IMR-90 (cell line): Measurements from ENCODE around the gene CREG2. TPM values are rescaled to one million over a fixed set of nuclear protein-coding genes. Genes with fewer than 3 reads are reported as not detected.

Experiments
- ATAC-seq: fragments of 200-7000 bp; cut with Tn5 transposase; 2 replicates; pipeline ENCODE4 v1.9.1; 2020; ENCODE audit warnings: low read depth, mild to moderate bottlenecking, moderate library complexity
- BruUV-seq: library from RNA; stranded (reverse); fragments of 400-500 nt; replicated peaks from 2 replicates; lab custom pipeline; 2021; lab: Mats Ljungman, UMichigan
- CTCF ChIA-PET: fragments of 300-600 bp; formaldehyde crosslinking; extraction: SDS; loops from one replicate; lab custom pipeline; 2021; ENCODE audit warnings: antibody characterized with exemption; lab: Yijun Ruan, JAX
- POLR2A ChIA-PET: fragments of 300-600 bp; sonication (Branson Sonifier 250); formaldehyde crosslinking; loops from one replicate; lab custom pipeline; 2022; ENCODE audit warnings: antibody characterized with exemption; ENCODE audit not compliant: unreplicated experiment; lab: Charles Lee
- DNase-seq: peaks from one replicate; pipeline ENCODE4 v3.0.0; 2013
- H2AFZ ChIP-seq: replicated peaks from 2 replicates; pipeline ENCODE3; 2013; ENCODE audit warnings: low read length, mild to moderate bottlenecking; ENCODE audit not compliant: poor library complexity
- H2AK5ac ChIP-seq: 2 replicates; pipeline ENCODE4 v1.6.1; 2013; ENCODE audit warnings: low read depth, low read length, inconsistent platforms
- H2AK9ac ChIP-seq: replicated peaks from 2 replicates; pipeline ENCODE3; 2013; ENCODE audit warnings: mild to moderate bottlenecking, low read depth, low read length, moderate library complexity; ENCODE audit not compliant: poor library complexity
- H2BK120ac ChIP-seq: 2 replicates; pipeline ENCODE4 v1.6.1; 2013; ENCODE audit warnings: low read depth, low read length, inconsistent platforms
- H2BK15ac ChIP-seq: 3 replicates; pipeline ENCODE4 v1.6.1; 2013; ENCODE audit warnings: low read depth, low read length, inconsistent platforms
- H2BK20ac ChIP-seq: 2 replicates; pipeline ENCODE4 v1.6.1; 2013; ENCODE audit warnings: low read depth, mild to moderate bottlenecking, inconsistent platforms, low read length, moderate library complexity
- H2BK5ac ChIP-seq: 2 replicates; pipeline ENCODE4 v1.6.1; 2013; ENCODE audit warnings: mild to moderate bottlenecking, low read depth, low read length, inconsistent platforms; ENCODE audit not compliant: poor library complexity, severe bottlenecking
- H3K14ac ChIP-seq: replicated peaks from 2 replicates; pipeline ENCODE4 v1.6.1; 2013; ENCODE audit warnings: low read depth, low read length, inconsistent platforms
- H3K18ac ChIP-seq: 2 replicates; pipeline ENCODE4 v1.6.1; 2013; ENCODE audit warnings: low read depth, low read length, control low read depth
- H3K23ac ChIP-seq: 2 replicates; pipeline ENCODE4 v1.6.1; 2013; ENCODE audit warnings: low read depth, low read length, inconsistent platforms
- H3K27ac ChIP-seq: 2 replicates; pipeline ENCODE4 v1.5.1; 2013; ENCODE audit warnings: mild to moderate bottlenecking, control low read depth, low read length; ENCODE audit not compliant: insufficient read depth
- H3K27me3 ChIP-seq: 2 replicates; pipeline ENCODE4 v1.6.1; 2013; ENCODE audit warnings: low read length; ENCODE audit not compliant: control insufficient read depth, insufficient read depth
- H3K36me3 ChIP-seq: 2 replicates; pipeline ENCODE4 v1.6.1; 2013; ENCODE audit warnings: low read length, mixed read lengths; ENCODE audit not compliant: control insufficient read depth, insufficient read depth
- H3K4ac ChIP-seq: 2 replicates; pipeline ENCODE4 v1.6.1; 2013; ENCODE audit warnings: low read depth, low read length, inconsistent platforms
- H3K4me1 ChIP-seq: 2 replicates; pipeline ENCODE4 v1.6.1; 2013; ENCODE audit warnings: low read length, mixed read lengths; ENCODE audit not compliant: control insufficient read depth, insufficient read depth
- H3K4me2 ChIP-seq: 2 replicates; pipeline ENCODE4 v1.6.1; 2013; ENCODE audit warnings: low read depth, mild to moderate bottlenecking, control low read depth, low read length, moderate library complexity
- H3K4me3 ChIP-seq: 2 replicates; pipeline ENCODE4 v1.5.1; 2013; ENCODE audit warnings: low read depth, mild to moderate bottlenecking, control low read depth, low read length, moderate library complexity; ENCODE audit not compliant: insufficient read depth
- H3K56ac ChIP-seq: 2 replicates; pipeline ENCODE4 v1.6.1; 2013; ENCODE audit warnings: low read length, inconsistent platforms; ENCODE audit not compliant: insufficient read depth; ENCODE audit errors: extremely low read depth
- H3K79me1 ChIP-seq, 2 experiments: 2 replicates each; pipeline ENCODE4 v1.6.1; 2013; ENCODE audit warnings: low read length in 2 of 2, inconsistent platforms in 1 of 2, low read depth in 1 of 2
- H3K9ac ChIP-seq: 2 replicates; pipeline ENCODE4 v1.6.1; 2013; ENCODE audit warnings: low read depth, low read length, control low read depth
- H3K9me1 ChIP-seq: 2 replicates; pipeline ENCODE4 v1.6.1; 2013; ENCODE audit warnings: low read length, inconsistent platforms; ENCODE audit not compliant: insufficient read depth
- H3K9me3 ChIP-seq: 2 replicates; pipeline ENCODE4 v1.6.1; 2013; ENCODE audit warnings: low read length; ENCODE audit not compliant: control insufficient read depth, insufficient read depth
- H4K20me1 ChIP-seq: 2 replicates; pipeline ENCODE4 v1.6.1; 2013; ENCODE audit warnings: low read length, inconsistent platforms; ENCODE audit not compliant: insufficient read depth
- H4K5ac ChIP-seq: 2 replicates; pipeline ENCODE4 v1.6.1; 2013; ENCODE audit warnings: mild to moderate bottlenecking, low read depth, low read length, control low read depth
- H4K8ac ChIP-seq, 2 experiments: 2 replicates each; pipeline ENCODE4 v1.6.1; 2013; ENCODE audit warnings: low read depth in 2 of 2, low read length in 2 of 2, control low read depth in 1 of 2, inconsistent platforms in 1 of 2
- H4K91ac ChIP-seq: 2 replicates; pipeline ENCODE4 v1.6.1; 2013; ENCODE audit warnings: low read depth, low read length, inconsistent platforms; ENCODE audit not compliant: insufficient read depth
- FOS ChIP-seq: fragments of 150-350 bp; IDR thresholded peaks from 2 replicates; pipeline ENCODE4 v1.6.1; 2016; ENCODE audit warnings: low read depth, low read length
- MAFK ChIP-seq: IDR thresholded peaks from 2 replicates; pipeline ENCODE4 v1.6.1; 2012; ENCODE audit warnings: low read depth, low read length, improper control_type of control experiment
- WGBS, 2 experiments: methylation state at CpG; one replicate each; pipeline versions ENCODE4 v1.1.5 to v1.1.7; 2013; ENCODE audit warnings: missing lambda C conversion rate in 2 of 2; ENCODE audit not compliant: insufficient read length in 1 of 2; ENCODE audit errors: extremely low coverage in 2 of 2; 5-methylcytosine and 5-hydroxymethylcytosine counted together
- dilution Hi-C: fragments of 300-500 bp; cut with HindIII; formaldehyde crosslinking; loops from one replicate; pipeline ENCODE4 v1.14.3; 2018; ENCODE audit warnings: low sequenced_read_pairs; ENCODE audit not compliant: unreplicated experiment
- in situ Hi-C: fragments of 300-500 bp; cut with MboI; formaldehyde crosslinking; loops from 3 replicates; pipeline ENCODE4 v1.14.3; 2019; ENCODE audit warnings: low sequenced_read_pairs, inconsistent platforms, mixed read lengths
- intact Hi-C: fragments of 100-400 bp; cut with micrococcal nuclease; formaldehyde crosslinking; loops from 2 replicates; pipeline ENCODE4 v1.10.0; 2022
- polyA plus RNA-seq, 3 experiments: library from polyadenylated mRNA; depleted of rRNA; stranded (reverse); fragments of >200 nt; gene quantifications; 2 replicates each; pipeline ENCODE4 v1.2.3, GENCODE V29; 2012; ENCODE audit warnings: low replicate concordance in 1 of 3
- total RNA-seq: library from RNA; depleted of rRNA; stranded (reverse); fragments of >200 nt; gene quantifications from 2 replicates; pipeline ENCODE4 v1.2.3, GENCODE V29; 2012

CREG2 gene
- total and polyA plus RNA-seq, 2 of the 4 experiments (the other 2 are of a cell fraction), result 0.17 TPM; not detected in 1

GRCh38 chr2:101435001-101435862, 47.9 kb upstream of the CREG2 start:
- Histone ChIP-seq H3K9me1 (peaks cover 14% of the 10 kb centered on the region), H3K4me2 (peak overlapping the region; percentile 54), H3K4ac (peak overlapping the region; percentile 35; the same call in 1 of the 2 replicates), H3K4me1 (peaks cover 5% of the 10 kb centered on the region), H3K9me3 (no peaks in the 10 kb centered on the region), H3K27ac (peak overlapping the region; percentile 25; the same call in 1 of the 2 replicates), H2BK15ac (no peak overlapping the region; the same call in 2 of the 3 replicates), H4K8ac (peak overlapping the region; percentile 19 to 69; a peak in 2 of 4 replicates), H3K56ac (no peak overlapping the region), H2BK20ac (peak overlapping the region; percentile 23; the same call in 1 of the 2 replicates), H3K9ac (peak overlapping the region; percentile 24; the same call in 1 of the 2 replicates), H3K14ac (peak overlapping the region; percentile 15; the same call in 1 of the 2 replicates), H3K23ac (no peak overlapping the region), H2AK9ac (no peak overlapping the region), H2AFZ (peak overlapping the region; percentile 54), H2BK120ac (peak overlapping the region; percentile 64), H3K27me3 (no peaks in the 10 kb centered on the region), H2BK5ac (peak overlapping the region; percentile 9), H2AK5ac (no peak overlapping the region), H3K36me3 (no peaks in the 10 kb centered on the region), H3K79me1 (peaks cover 12 to 58% of the 10 kb centered on the region in 2 experiments), H4K5ac (peak overlapping the region; percentile 40; the same call in 1 of the 2 replicates), H3K4me3 (no peak overlapping the region), H4K91ac (peak overlapping the region; percentile 58), H4K20me1 (no peaks in the 10 kb centered on the region), H3K18ac (peak overlapping the region; percentile 12)
- no TSS peak for BruUV-seq
- ChIA-PET CTCF (interaction anchor here (0.6 kb wide), 1 partner anchor 850 kb away, joined by 8 read pairs; no protein-coding TSS in a partner anchor), POLR2A (no interaction called here)
- TF ChIP-seq FOS (no peak), MAFK (peak; percentile 97)
- dilution Hi-C loops (no loop called here), in situ Hi-C loops (no loop called here), intact Hi-C loops (no loop called here)
- WGBS, 2 experiments, result 38% methylated on average over 13 of the region's 24 CpGs; no CpG with 5 or more reads in 1 of the 2 experiments
- peak; percentile 41 for DNase-seq
- peak; percentile 59 for ATAC-seq
